SK-N-MC (cell line): Measurements from ENCODE around the gene RSF1.

Experiments used
- EZH2 ChIP-seq: fragments of 200-600 bp; sonication (generic); IDR thresholded peaks from one replicate; pipeline ENCODE4 v1.6.1; 2017; ENCODE audit warnings: antibody characterized with exemption
- FOXP2 ChIP-seq: optimal IDR thresholded peaks from 2 replicates; pipeline ENCODE3; 2011; ENCODE audit warnings: mild to moderate bottlenecking, moderate library complexity; ENCODE audit not compliant: insufficient read depth; ENCODE audit errors: extremely low read length, control extremely low read depth

DNA sequence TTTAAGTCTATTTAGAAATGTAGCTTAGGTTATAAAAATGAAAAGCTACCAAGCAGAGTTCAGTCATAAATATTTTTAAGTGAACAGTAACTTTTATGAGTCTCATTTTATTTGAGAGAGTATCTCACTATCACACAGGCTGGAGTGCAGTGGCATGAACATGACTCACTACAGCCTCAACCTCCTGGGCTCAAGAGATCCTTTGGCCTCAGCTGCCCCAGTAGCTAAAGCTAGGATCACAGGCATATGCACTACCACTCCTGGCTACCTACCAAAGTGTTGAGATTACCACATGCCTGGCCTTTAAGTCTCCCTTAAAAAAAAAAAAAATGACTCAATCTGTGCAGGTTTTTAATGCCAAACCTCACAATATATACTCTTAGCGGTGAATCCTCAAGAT lies 148.3 kb downstream of the RSF1 start:
- TF ChIP-seq FOXP2 (no peak), EZH2 (no peak)
